Stomach (tissue), 4 donors: ENCODE measurements around the gene LHX1.

Source experiments
- EP300 ChIP-seq: sonication (generic); formaldehyde crosslinking; IDR thresholded peaks from one replicate; pipeline ENCODE4 v1.6.1; 2017; ENCODE audit warnings: antibody characterized with exemption
- POLR2A ChIP-seq, 4 donors: fragments of 450-650 bp; IDR thresholded peaks; one replicate each; pipeline ENCODE4 v1.6.1; 2016; ENCODE audit warnings: antibody characterized with exemption in 4 of 4, control low read depth in 2 of 4, mild to moderate bottlenecking in 1 of 4, moderate library complexity in 1 of 4
- POLR2AphosphoS5 ChIP-seq, 3 donors: sonication (generic); formaldehyde crosslinking; IDR thresholded peaks; one replicate each; pipeline ENCODE4 v1.6.1; 2016; ENCODE audit warnings: antibody characterized with exemption in 3 of 3
- TF ChIP-seq, protein P1 (sequence below), 7 experiments: fragments of 450-650 bp in 4 of 7; fragments of 200-600 bp in 3 of 7; sonication (generic) in 3 of 7; IDR thresholded peaks; one replicate each; pipeline ENCODE4 v1.5.1; 2016 to 2019; ENCODE audit warnings: antibody characterized with exemption in 7 of 7, control low read depth in 2 of 7, mild to moderate bottlenecking in 1 of 7

DNA sequence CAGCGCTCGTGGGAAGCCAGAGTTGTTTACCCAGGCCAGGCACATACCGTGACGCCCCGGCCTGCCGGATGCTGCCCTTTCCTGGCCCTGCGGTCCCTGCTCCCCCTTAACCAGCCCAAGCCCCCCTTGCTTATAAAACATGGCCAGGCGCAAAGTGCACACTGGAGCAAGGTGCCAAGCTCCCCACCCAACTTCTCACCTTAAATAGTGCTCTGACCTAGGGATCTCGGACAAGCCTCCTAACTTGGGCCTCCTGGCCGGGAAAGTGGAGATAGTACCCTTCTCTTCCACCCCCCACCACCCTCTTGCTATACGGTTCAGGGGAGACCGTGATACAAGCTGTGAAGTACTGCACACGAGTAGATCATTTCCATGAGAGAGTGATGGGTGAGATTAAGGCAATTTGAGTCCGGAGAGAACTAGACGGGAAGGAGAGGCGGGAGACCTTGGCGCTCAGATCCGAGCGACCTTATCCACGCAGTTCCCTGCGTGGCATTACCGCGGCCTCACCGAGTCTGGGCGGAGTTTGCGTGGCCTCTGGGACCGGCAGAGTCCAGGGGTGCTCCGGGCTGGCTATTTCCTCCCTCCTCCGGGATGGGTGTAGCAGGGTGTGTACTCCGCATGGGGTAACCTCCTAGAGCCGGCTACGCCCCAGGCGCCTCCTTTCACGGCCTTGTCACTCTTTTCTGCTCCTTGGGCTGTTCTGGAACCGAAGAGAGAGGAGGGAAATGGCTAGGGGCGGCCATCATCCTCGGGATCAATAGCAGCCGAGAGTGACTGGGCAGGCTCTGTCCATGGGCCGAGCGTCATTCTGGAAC lies 4.4 kb upstream of the LHX1 start:
- TF ChIP-seq, protein P1, sequence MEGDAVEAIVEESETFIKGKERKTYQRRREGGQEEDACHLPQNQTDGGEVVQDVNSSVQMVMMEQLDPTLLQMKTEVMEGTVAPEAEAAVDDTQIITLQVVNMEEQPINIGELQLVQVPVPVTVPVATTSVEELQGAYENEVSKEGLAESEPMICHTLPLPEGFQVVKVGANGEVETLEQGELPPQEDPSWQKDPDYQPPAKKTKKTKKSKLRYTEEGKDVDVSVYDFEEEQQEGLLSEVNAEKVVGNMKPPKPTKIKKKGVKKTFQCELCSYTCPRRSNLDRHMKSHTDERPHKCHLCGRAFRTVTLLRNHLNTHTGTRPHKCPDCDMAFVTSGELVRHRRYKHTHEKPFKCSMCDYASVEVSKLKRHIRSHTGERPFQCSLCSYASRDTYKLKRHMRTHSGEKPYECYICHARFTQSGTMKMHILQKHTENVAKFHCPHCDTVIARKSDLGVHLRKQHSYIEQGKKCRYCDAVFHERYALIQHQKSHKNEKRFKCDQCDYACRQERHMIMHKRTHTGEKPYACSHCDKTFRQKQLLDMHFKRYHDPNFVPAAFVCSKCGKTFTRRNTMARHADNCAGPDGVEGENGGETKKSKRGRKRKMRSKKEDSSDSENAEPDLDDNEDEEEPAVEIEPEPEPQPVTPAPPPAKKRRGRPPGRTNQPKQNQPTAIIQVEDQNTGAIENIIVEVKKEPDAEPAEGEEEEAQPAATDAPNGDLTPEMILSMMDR (IDR thresholded peaks at IDR 0.05), result no peak
- TF ChIP-seq POLR2A (IDR thresholded peaks at IDR 0.05), result no peak
- no peak for TF ChIP-seq POLR2AphosphoS5 (IDR thresholded peaks at IDR 0.05)
- no peak for TF ChIP-seq EP300
